ENCODE measurements around the gene SRBD1.

The SRBD1 gene

DNA sequence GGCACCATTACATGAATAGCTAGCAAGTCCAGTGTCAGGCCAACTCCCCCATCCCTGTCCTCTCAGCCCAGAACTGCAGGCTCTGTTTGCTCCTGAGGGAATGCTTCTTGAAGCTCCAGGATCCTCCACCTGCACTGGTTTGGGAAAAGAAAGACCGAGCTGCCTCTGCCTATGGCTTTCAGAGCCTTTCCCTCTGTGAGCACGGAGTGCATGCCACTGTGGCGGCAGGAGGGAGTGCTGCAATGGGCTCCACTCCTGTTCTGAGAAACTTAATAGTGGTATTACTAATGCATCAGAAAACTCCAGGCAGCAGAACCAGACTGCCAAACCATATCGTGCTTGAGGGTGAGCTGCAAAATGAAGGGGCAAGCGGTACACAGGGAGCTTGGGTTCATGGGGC is 271.8 kb downstream of the SRBD1 start:
- TF ChIP-seq EZH2 (optimal IDR thresholded peaks at IDR 0.05; ENCODE audit: low read depth, low read length) (no peak), EZH2phosphoT487 (IDR thresholded peaks at IDR 0.05; ENCODE audit: low read length) (no peak)
- TF ChIP-seq, protein P1, sequence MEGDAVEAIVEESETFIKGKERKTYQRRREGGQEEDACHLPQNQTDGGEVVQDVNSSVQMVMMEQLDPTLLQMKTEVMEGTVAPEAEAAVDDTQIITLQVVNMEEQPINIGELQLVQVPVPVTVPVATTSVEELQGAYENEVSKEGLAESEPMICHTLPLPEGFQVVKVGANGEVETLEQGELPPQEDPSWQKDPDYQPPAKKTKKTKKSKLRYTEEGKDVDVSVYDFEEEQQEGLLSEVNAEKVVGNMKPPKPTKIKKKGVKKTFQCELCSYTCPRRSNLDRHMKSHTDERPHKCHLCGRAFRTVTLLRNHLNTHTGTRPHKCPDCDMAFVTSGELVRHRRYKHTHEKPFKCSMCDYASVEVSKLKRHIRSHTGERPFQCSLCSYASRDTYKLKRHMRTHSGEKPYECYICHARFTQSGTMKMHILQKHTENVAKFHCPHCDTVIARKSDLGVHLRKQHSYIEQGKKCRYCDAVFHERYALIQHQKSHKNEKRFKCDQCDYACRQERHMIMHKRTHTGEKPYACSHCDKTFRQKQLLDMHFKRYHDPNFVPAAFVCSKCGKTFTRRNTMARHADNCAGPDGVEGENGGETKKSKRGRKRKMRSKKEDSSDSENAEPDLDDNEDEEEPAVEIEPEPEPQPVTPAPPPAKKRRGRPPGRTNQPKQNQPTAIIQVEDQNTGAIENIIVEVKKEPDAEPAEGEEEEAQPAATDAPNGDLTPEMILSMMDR (IDR thresholded peaks at IDR 0.05; ENCODE audit: low read length), result no peak

More for the DNA sequence above, 271.8 kb downstream of the SRBD1 start:
- Histone ChIP-seq H2AFZ (ENCODE audit: low read length) (no peak overlapping the region), H3K4me3 (ENCODE audit: low read length) (no peak overlapping the region), H3K9me3 (replicated peaks; ENCODE audit: insufficient read depth, low read length) (no peaks in the 10 kb centered on the region), H3K4me1 (ENCODE audit: low read length) (no peaks in the 10 kb centered on the region), H3F3A (ENCODE audit: insufficient read depth, low read length) (no peaks in the 10 kb centered on the region), H3K4me2 (ENCODE audit: low read depth, low read length) (no peak overlapping the region), H3K9me2 (replicated peaks; ENCODE audit: insufficient read depth, low read length) (no peaks in the 10 kb centered on the region), H3K79me2 (ENCODE audit: low read length) (no peaks in the 10 kb centered on the region), H3K27ac (ENCODE audit: low read length) (no peak overlapping the region), H3K36me3 (replicated peaks; ENCODE audit: insufficient read depth, low read length) (no peaks in the 10 kb centered on the region), H3K27me3 (replicated peaks; ENCODE audit: insufficient read depth, low read length) (no peaks in the 10 kb centered on the region), H3K9ac (ENCODE audit: low read length) (no peak overlapping the region), H4K20me1 (ENCODE audit: insufficient read depth, low read length) (no peaks in the 10 kb centered on the region)
- DNase-seq, result no peak

Data from MM.1S (cell line).